ENCODE results near the gene CDH24. TPM values are rescaled to one million over a fixed set of nuclear protein-coding genes. Genes with fewer than 3 reads are reported as not detected.

The CDH24 gene
- total and polyA plus RNA-seq, 2 of the 8 experiments (the other 6 are each of a cell fraction or from before 2014, with no cell fraction given): 18.1 to 27.6 TPM

DNA sequence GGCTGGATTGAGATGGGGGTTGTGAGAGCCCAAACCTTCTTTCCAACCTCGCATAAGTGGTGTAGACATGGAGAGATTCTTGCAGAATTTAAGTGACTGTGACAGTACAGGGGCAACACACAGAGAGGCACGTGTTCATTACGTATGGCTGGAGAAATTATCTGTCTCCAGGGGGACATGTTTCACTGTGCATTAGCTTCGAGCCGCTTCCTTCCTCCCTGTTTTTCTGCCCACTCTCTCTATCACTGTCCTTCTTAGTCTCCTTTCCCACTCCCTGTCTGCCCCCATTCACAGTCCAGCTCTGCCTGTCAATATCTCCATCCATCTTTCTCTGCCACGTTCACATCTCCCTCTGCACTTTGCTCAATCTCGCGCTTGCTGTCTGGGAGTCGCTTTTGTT, 35.9 kb downstream of the CDH24 start (continued):
- no peak for TF ChIP-seq TCF12 (IDR thresholded peaks at IDR 0.05; ENCODE audit: low read depth, low read length)

Data from H1 (cell line).